NCI-H128 (cell line): ENCODE measurements around the gene R3HDM2.

Source experiments
- DNase-seq: peaks from one replicate; lab custom pipeline; 2025; ENCODE audit not compliant: unreplicated experiment; lab: John Stamatoyannopoulos, UW

Gene R3HDM2

GRCh38 chr12:57207731-57208630, 222.9 kb downstream of the R3HDM2 start:
- no peak for DNase-seq

- no peak for DNase-seq
Measured at GRCh38 chr12:57205931-57206330, 224.9 kb downstream of the R3HDM2 start.

GRCh38 chr12:57205186-57205585, 225.7 kb downstream of the R3HDM2 start:
- no peak for DNase-seq

GRCh38 chr12:57204454-57204853, 226.4 kb downstream of the R3HDM2 start:
- DNase-seq, result no peak

GRCh38 chr12:57203791-57204190, 227.1 kb downstream of the R3HDM2 start:
- no peak for DNase-seq
